ENCODE measurements around the gene TMEM129.

Gene TMEM129

GRCh38 chr4:1753294-1753696 lies 32.2 kb upstream of the TMEM129 start:
- TF ChIP-seq GATA3 (IDR thresholded peaks at IDR 0.05; ENCODE audit: low read depth, low read length): no peak
- TF ChIP-seq GATA2 (IDR thresholded peaks at IDR 0.05; ENCODE audit: low read depth, low read length): no peak

DNA sequence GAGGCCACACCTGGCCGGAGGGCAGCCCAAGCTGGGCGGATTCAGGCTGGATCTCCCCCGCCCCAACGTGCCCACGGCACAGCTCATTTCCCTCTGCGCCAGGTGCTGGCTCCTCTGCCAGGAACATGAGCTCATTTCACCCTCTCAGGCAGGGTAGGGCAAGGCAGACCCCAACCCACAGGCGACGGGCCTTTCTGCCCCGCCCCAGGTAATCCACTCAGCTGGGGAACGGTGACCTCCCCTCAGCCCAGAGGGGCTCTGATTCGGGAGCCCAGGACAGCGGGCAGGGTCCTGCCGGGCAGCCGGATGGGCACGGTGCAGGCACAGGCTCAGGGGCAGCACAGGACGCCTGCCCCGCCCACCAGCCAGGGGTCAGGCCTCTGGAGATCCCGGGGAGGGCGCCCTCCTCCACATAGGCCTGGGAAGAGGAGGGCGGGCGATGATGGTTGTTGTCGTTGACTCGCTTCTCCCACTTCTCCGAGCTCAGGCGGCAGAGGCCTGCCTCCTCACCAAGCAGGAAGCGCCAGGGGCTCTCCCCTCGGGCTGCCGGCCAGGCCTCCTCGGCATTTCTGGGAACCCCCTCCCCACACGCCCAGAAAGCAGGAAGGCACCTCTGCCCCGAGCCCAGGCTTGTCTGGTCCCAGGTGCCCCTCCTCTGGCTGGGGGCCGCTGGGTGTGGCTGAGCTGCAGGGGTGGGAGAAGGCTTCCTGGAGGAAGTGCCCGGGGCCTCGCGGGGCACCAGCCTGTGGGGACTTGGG lies 31.3 kb upstream of the TMEM129 start:
- no peak for TF ChIP-seq GATA2 (IDR thresholded peaks at IDR 0.05; ENCODE audit: low read depth, low read length)
- no peak for TF ChIP-seq GATA3 (IDR thresholded peaks at IDR 0.05; ENCODE audit: low read depth, low read length)

GRCh38 chr4:1751919-1752283 lies 30.8 kb upstream of the TMEM129 start:
- TF ChIP-seq GATA2 (IDR thresholded peaks at IDR 0.05; ENCODE audit: low read depth, low read length) (no peak), GATA3 (IDR thresholded peaks at IDR 0.05; ENCODE audit: low read depth, low read length) (no peak)

DNA sequence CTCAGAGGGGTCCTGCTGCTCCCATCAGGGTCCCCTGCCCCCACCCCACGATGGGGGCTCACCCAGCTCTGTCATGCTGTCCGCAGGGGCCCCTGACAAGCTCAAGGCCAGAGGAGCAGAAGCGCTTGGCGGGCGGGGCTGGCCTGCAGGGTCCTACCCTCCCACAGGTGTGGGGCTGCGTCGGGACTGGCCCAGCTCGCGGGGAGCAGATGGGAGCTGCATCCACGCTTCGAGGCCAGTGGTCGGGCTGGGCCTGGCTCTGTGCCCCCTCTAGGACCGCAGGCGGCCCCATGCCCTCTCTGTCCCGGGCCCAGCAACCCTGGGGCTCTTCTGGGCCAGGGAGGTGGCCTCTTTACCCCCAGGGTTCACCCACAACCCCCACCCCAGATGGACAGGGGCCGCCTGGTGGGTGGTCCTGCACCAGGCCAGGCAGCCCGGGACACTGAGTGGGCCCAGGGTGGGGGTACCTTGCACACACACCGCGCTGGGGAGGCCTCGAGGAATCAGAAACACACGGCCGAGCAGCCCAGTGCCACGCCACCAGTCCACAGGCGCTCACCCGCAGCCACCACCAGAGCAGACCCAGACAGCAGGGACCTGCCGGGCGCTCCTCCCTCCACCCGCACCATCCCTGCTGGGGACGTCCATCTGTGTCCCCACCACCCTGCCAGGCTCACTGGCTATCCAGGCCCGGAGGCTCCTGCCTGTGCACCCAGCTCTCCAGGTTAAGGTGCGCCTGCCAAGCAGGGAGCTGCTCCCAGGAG lies 30.2 kb upstream of the TMEM129 start:
- no peak for TF ChIP-seq GATA3 (IDR thresholded peaks at IDR 0.05; ENCODE audit: low read depth, low read length)
- TF ChIP-seq GATA2 (IDR thresholded peaks at IDR 0.05; ENCODE audit: low read depth, low read length): no peak

GRCh38 chr4:1750381-1751154 lies 29.4 kb upstream of the TMEM129 start:
- TF ChIP-seq GATA3 (IDR thresholded peaks at IDR 0.05; ENCODE audit: low read depth, low read length): no peak
- no peak for TF ChIP-seq GATA2 (IDR thresholded peaks at IDR 0.05; ENCODE audit: low read depth, low read length)

DNA sequence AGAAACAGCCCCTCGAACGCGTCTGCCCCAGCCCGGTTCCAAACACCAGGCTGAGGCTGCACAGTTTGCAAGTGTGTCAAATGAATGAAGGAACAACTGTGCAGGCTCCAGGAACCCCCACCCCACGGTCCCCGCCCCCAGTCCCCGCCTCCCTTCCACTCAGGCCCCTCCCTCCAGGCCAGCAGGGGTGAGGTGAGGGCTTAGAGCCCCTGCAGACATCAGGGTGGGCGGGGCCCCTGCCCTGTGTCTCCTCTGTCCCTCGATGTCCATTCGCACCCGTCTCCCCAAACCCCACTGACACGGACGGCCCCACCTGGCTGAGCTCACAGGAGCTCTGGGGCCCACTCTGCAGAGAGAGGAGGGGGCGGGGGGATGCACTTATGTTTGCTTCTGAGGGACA lies 28.7 kb upstream of the TMEM129 start:
- no peak for TF ChIP-seq GATA3 (IDR thresholded peaks at IDR 0.05; ENCODE audit: low read depth, low read length)
- TF ChIP-seq GATA2 (IDR thresholded peaks at IDR 0.05; ENCODE audit: low read depth, low read length): no peak

DNA sequence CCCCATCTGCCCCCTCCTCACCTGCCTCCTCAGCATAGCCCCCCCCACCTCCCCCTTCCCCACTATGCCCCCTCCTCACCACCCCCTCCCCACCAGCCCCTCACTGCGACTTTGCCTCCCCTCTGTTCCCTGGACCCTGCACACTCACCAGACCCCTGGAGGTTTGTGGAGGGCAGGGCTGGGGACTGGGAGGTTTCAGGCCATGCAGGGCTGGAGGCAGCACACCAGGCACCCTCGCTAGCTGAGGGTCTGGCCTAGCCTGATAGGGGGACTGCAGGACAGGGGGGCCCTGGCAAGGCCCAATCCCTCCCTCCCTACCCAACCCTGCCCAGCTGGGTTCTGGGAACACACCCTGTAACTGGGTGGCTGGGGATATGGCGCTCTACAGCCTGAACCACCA lies 28.2 kb upstream of the TMEM129 start:
- TF ChIP-seq GATA2 (IDR thresholded peaks at IDR 0.05; ENCODE audit: low read depth, low read length) (no peak), GATA3 (IDR thresholded peaks at IDR 0.05; ENCODE audit: low read depth, low read length) (no peak)

GRCh38 chr4:1748465-1748995 lies 27.4 kb upstream of the TMEM129 start:
- TF ChIP-seq GATA3 (IDR thresholded peaks at IDR 0.05; ENCODE audit: low read depth, low read length): no peak
- no peak for TF ChIP-seq GATA2 (IDR thresholded peaks at IDR 0.05; ENCODE audit: low read depth, low read length)

DNA sequence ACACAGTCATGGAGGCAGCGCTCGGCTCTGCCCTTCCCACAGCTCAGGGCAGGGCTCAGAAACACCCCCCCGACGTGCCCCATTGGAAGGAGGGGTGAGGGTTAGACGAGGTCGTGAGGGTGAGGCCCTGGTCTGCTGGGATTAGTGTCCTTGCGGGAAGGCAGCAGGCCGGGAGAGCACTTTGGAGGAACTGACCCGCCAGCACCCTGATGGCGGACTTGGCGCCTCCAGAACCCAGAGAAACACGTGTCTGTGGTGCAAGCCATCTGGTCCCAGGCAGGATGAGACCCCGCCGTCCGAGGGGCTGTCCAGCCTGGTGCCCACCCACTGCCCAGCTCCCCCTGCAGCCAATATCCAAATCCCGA lies 26.5 kb upstream of the TMEM129 start:
- no peak for TF ChIP-seq GATA2 (IDR thresholded peaks at IDR 0.05; ENCODE audit: low read depth, low read length)

- TF ChIP-seq GATA3 (IDR thresholded peaks at IDR 0.05; ENCODE audit: low read depth, low read length) (no peak), GATA2 (IDR thresholded peaks at IDR 0.05; ENCODE audit: low read depth, low read length) (no peak)
These were observed 25.9 kb upstream of the TMEM129 start for GRCh38 chr4:1746919-1747602.

DNA sequence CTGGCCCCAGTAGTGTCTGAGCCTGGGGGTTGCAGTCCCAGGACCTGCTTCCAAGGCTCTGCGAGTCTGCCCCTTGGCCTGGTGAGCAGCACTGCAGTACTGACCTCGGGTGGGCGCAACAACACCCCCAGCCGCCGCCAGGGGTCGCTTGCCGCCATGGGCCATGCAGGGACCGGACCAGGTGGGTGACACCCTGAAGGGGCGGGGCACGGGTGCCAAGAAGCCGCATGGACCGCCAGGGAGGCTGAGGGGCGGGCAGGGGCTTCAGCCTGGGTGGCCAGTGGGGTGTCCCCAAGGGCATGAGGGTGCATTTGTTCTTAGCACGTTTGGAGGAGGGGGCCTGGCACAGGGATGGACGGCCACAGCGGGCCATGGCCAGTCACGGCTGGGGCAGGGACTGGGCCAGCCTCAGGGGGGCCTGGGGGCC lies 25.2 kb upstream of the TMEM129 start:
- no peak for TF ChIP-seq GATA3 (IDR thresholded peaks at IDR 0.05; ENCODE audit: low read depth, low read length)
- no peak for TF ChIP-seq GATA2 (IDR thresholded peaks at IDR 0.05; ENCODE audit: low read depth, low read length)

GRCh38 chr4:1745697-1746096 lies 24.6 kb upstream of the TMEM129 start:
- TF ChIP-seq GATA3 (IDR thresholded peaks at IDR 0.05; ENCODE audit: low read depth, low read length): no peak

- TF ChIP-seq GATA2 (IDR thresholded peaks at IDR 0.05; ENCODE audit: low read depth, low read length): no peak
These were observed 24.0 kb upstream of the TMEM129 start for GRCh38 chr4:1745165-1745564.

DNA sequence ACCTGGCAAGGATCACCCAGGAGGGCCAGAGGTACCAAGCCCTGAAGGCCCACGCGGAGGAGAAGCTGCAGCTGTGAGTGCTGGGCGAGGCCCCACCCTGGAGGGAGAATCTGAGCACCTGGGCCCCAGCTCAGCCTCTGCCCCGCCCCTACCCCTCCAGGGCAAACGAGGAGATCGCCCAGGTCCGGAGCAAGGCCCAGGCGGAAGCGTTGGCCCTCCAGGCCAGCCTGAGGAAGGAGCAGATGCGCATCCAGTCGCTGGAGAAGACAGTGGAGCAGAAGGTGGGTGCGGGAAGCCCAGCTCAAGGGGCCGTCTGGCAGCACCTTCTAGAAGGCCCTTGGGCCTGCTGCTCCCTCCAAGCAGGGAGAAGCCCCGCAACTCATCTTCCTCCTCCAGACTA lies 23.4 kb upstream of the TMEM129 start:
- TF ChIP-seq GATA3 (IDR thresholded peaks at IDR 0.05; ENCODE audit: low read depth, low read length) (no peak), GATA2 (IDR thresholded peaks at IDR 0.05; ENCODE audit: low read depth, low read length) (no peak)

Measured in SH-SY5Y (cell line).